H9 (cell line): ENCODE results near the gene SMIM9. TPM values are rescaled to one million over a fixed set of nuclear protein-coding genes. Genes with fewer than 3 reads are reported as not detected.

Experiments used
- DNase-seq: peaks from one replicate; pipeline ENCODE4 v3.0.0-alpha.2; 2017
- H2AFZ ChIP-seq: one replicate; pipeline ENCODE4 v1.6.1; 2013; ENCODE audit warnings: mild to moderate bottlenecking, low read length, control low read depth, moderate library complexity
- H2AK5ac ChIP-seq: 2 replicates; pipeline ENCODE4 v1.6.1; 2013; ENCODE audit warnings: low read length, control low read depth, mixed read lengths; ENCODE audit not compliant: insufficient read length
- H2BK120ac ChIP-seq: one replicate; pipeline ENCODE4 v1.6.1; 2013; ENCODE audit warnings: low read depth, mild to moderate bottlenecking, low read length, control low read depth, inconsistent platforms; ENCODE audit not compliant: poor library complexity, severe bottlenecking
- H2BK12ac ChIP-seq: 2 replicates; pipeline ENCODE4 v1.6.1; 2013; ENCODE audit warnings: low read length, control low read depth, mixed read lengths, low read depth; ENCODE audit not compliant: insufficient read length
- H2BK15ac ChIP-seq: 2 replicates; pipeline ENCODE4 v1.6.1; 2013; ENCODE audit warnings: low read depth, low read length, control low read depth
- H2BK20ac ChIP-seq: one replicate; pipeline ENCODE4 v1.6.1; 2013; ENCODE audit warnings: low read depth, mild to moderate bottlenecking, low read length, control low read depth, inconsistent platforms; ENCODE audit not compliant: poor library complexity, severe bottlenecking
- H2BK5ac ChIP-seq: 2 replicates; pipeline ENCODE4 v1.6.1; 2013; ENCODE audit warnings: low read length, control low read depth, mixed read lengths; ENCODE audit not compliant: insufficient read length
- H3K14ac ChIP-seq: 2 replicates; pipeline ENCODE4 v1.6.1; 2013; ENCODE audit warnings: low read length, control low read depth; ENCODE audit not compliant: insufficient read depth
- H3K18ac ChIP-seq: 2 replicates; pipeline ENCODE4 v1.6.1; 2013; ENCODE audit warnings: low read depth, mild to moderate bottlenecking, mixed read lengths, low read length, control low read depth; ENCODE audit not compliant: insufficient read length
- H3K23ac ChIP-seq: 2 replicates; pipeline ENCODE4 v1.6.1; 2013; ENCODE audit warnings: low read length, control low read depth, mixed read lengths, low read depth; ENCODE audit not compliant: insufficient read length
- H3K23me2 ChIP-seq: 2 replicates; pipeline ENCODE4 v1.6.1; 2013; ENCODE audit warnings: low read depth, mild to moderate bottlenecking, mixed read lengths, low read length, control low read depth; ENCODE audit not compliant: insufficient read length, poor library complexity, severe bottlenecking
- H3K27ac ChIP-seq: 2 replicates; pipeline ENCODE4 v1.5.1; 2013; ENCODE audit warnings: low read length, control low read depth, mixed read lengths, low read depth; ENCODE audit not compliant: insufficient read length
- H3K27me3 ChIP-seq: 2 replicates; pipeline ENCODE4 v1.6.1; 2013; ENCODE audit warnings: low read length, control low read depth, inconsistent platforms; ENCODE audit not compliant: insufficient read depth
- H3K4ac ChIP-seq: 2 replicates; pipeline ENCODE4 v1.6.1; 2013; ENCODE audit warnings: low read depth, mild to moderate bottlenecking, control low read depth, inconsistent platforms, low read length, moderate library complexity
- H3K4me1 ChIP-seq: 2 replicates; pipeline ENCODE4 v1.6.1; 2013; ENCODE audit warnings: low read length, control low read depth, inconsistent platforms; ENCODE audit not compliant: insufficient read depth
- H3K4me2 ChIP-seq: 2 replicates; pipeline ENCODE4 v1.6.1; 2013; ENCODE audit warnings: low read length, control low read depth, mixed read lengths; ENCODE audit not compliant: insufficient read length, insufficient read depth
- H3K56ac ChIP-seq: 2 replicates; pipeline ENCODE4 v1.6.1; 2013; ENCODE audit warnings: low read depth, mild to moderate bottlenecking, mixed read lengths, low read length, control low read depth; ENCODE audit not compliant: insufficient read length
- H3K79me1 ChIP-seq: 2 replicates; pipeline ENCODE4 v1.6.1; 2013; ENCODE audit warnings: low read depth, mild to moderate bottlenecking, moderate library complexity, low read length, control low read depth, inconsistent platforms; ENCODE audit not compliant: insufficient read depth, poor library complexity, severe bottlenecking
- H3K79me2 ChIP-seq: 2 replicates; pipeline ENCODE4 v1.6.1; 2013; ENCODE audit warnings: low read length, control low read depth, inconsistent platforms; ENCODE audit not compliant: insufficient read depth
- H3K9ac ChIP-seq: 2 replicates; pipeline ENCODE4 v1.6.1; 2013; ENCODE audit warnings: low read length, control low read depth, mixed read lengths; ENCODE audit not compliant: insufficient read length; ENCODE audit errors: extremely low read depth
- H3K9me3 ChIP-seq: one replicate; pipeline ENCODE4 v1.6.1; 2013; ENCODE audit warnings: low read depth, low read length, inconsistent platforms; ENCODE audit not compliant: control insufficient read depth
- H3T11ph ChIP-seq: one replicate; pipeline ENCODE4 v1.6.1; 2013; ENCODE audit warnings: mild to moderate bottlenecking, low read length, control low read depth, inconsistent platforms
- H4K20me1 ChIP-seq: one replicate; pipeline ENCODE4 v1.6.1; 2013; ENCODE audit not compliant: control insufficient read depth, insufficient read length, insufficient read depth
- H4K5ac ChIP-seq: 2 replicates; pipeline ENCODE4 v1.6.1; 2013; ENCODE audit warnings: low read depth, mild to moderate bottlenecking, mixed read lengths, low read length, control low read depth; ENCODE audit not compliant: insufficient read length
- H4K8ac ChIP-seq: replicated peaks from 2 replicates; pipeline ENCODE4 v1.6.1; 2013; ENCODE audit warnings: low read length, control low read depth, mixed read lengths, low read depth; ENCODE audit not compliant: insufficient read length
- H4K91ac ChIP-seq: 2 replicates; pipeline ENCODE4 v1.6.1; 2013; ENCODE audit warnings: low read depth, mild to moderate bottlenecking, moderate library complexity, mixed read lengths, low read length, control low read depth; ENCODE audit not compliant: insufficient read length
- H3K27ac Mint-ChIP-seq, 3 experiments: 2 replicates in 2 of 3; 3 replicates in 1 of 3; pipeline ENCODE4 v1.8.0; 2020 to 2021; ENCODE audit warnings: mixed read lengths in 3 of 3, mild to moderate bottlenecking in 1 of 3, moderate library complexity in 1 of 3
- H3K27me3 Mint-ChIP-seq: 2 replicates; pipeline ENCODE4 v1.8.0; 2021; ENCODE audit warnings: low read depth, mild to moderate bottlenecking, moderate library complexity, mixed read lengths
- H3K36me3 Mint-ChIP-seq, 3 experiments: 2 replicates in 2 of 3; 3 replicates in 1 of 3; pipeline ENCODE4 v1.8.0; 2020 to 2021; ENCODE audit warnings: low read depth in 3 of 3, mixed read lengths in 3 of 3; ENCODE audit not compliant: insufficient read depth in 1 of 3
- H3K4me1 Mint-ChIP-seq, 2 experiments: 2 replicates each; pipeline ENCODE4 v1.8.0; 2020; ENCODE audit warnings: mixed read lengths in 2 of 2
- H3K4me3 Mint-ChIP-seq, 2 experiments: 2 replicates in 1 of 2; 3 replicates in 1 of 2; pipeline ENCODE4 v1.8.0; 2020 to 2021; ENCODE audit warnings: mild to moderate bottlenecking in 2 of 2, mixed read lengths in 2 of 2, moderate library complexity in 1 of 2
- H3K9me3 Mint-ChIP-seq, 2 experiments: 2 replicates in 1 of 2; 3 replicates in 1 of 2; pipeline ENCODE4 v1.8.0; 2020; ENCODE audit warnings: mild to moderate bottlenecking in 2 of 2, mixed read lengths in 2 of 2, moderate library complexity in 1 of 2
- CTCF ChIP-seq: fragments of 200-600 bp; sonication (generic); conservative IDR thresholded peaks from 3 replicates; pipeline ENCODE4 v1.8.0; 2021; ENCODE audit warnings: antibody characterized with exemption, mild to moderate bottlenecking
- WGBS: extraction: QIAGEN DNeasy Blood & Tissue Kit; methylation state at CpG from one replicate; pipeline ENCODE4 v1.1.7; 2013; ENCODE audit warnings: missing lambda C conversion rate, low lambda C conversion rate, mixed read lengths; ENCODE audit not compliant: insufficient read length; ENCODE audit errors: extremely low coverage; 5-methylcytosine and 5-hydroxymethylcytosine counted together
- total RNA-seq: library from RNA; stranded (reverse); gene quantifications from 2 replicates; pipeline ENCODE4 v1.2.1, GENCODE V29; 2021

Gene SMIM9
- total RNA-seq, 1 experiment from 2014 or later: not detected

GRCh38 chrX:154784149-154784995 lies 50.1 kb downstream of the SMIM9 start:
- peaks cover 71 to 78% of the 10 kb centered on the region in 2 experiments for H3K9me3 Mint-ChIP-seq

More at GRCh38 chrX:154784149-154784995, 50.1 kb downstream of the SMIM9 start:
- peaks cover 43% of the 10 kb centered on the region for H3K9me3 ChIP-seq
- H3K79me2 ChIP-seq: no peaks in the 10 kb centered on the region
- no peaks in the 10 kb centered on the region for H3K79me1 ChIP-seq
- Mint-ChIP-seq H3K27ac (peak overlapping the region in 1 of 3 experiments; percentile 60; a peak in 1 of 7 replicates), H3K4me1 (peaks cover 7% of the 10 kb centered on the region in 2 experiments; a peak in 2 of 4 replicates), H3K4me3 (no peak overlapping the region), H3K36me3 (peaks cover 5 to 48% (median 13%) of the 10 kb centered on the region in 3 experiments; a peak in 6 of 7 replicates), H3K27me3 (no peaks in the 10 kb centered on the region)
- H3K4ac ChIP-seq: no peak overlapping the region
- no CpG with 5 or more reads among the region's 13 CpGs for WGBS
- H4K20me1 ChIP-seq: no peaks in the 10 kb centered on the region
- no peaks in the 10 kb centered on the region for H3K4me1 ChIP-seq
- no peaks in the 10 kb centered on the region for H3K27me3 ChIP-seq
- H2BK120ac ChIP-seq: no peak overlapping the region
- H3K4me2 ChIP-seq: no peak overlapping the region
- no peak overlapping the region for H4K5ac ChIP-seq
- no peak overlapping the region for H2BK15ac ChIP-seq
- H2BK20ac ChIP-seq: no peak overlapping the region
- no peak overlapping the region for H2AFZ ChIP-seq
- H2BK5ac ChIP-seq: no peak overlapping the region
- no peaks in the 10 kb centered on the region for H3K23me2 ChIP-seq
- H3K56ac ChIP-seq: no peak overlapping the region
- H2AK5ac ChIP-seq: no peak overlapping the region
- no peak overlapping the region for H4K91ac ChIP-seq
- no peak for DNase-seq
- no peak overlapping the region for H3K14ac ChIP-seq
- H3T11ph ChIP-seq: no peak overlapping the region
- H2BK12ac ChIP-seq: no peak overlapping the region
- no peak overlapping the region for H3K23ac ChIP-seq
- H3K27ac ChIP-seq: no peak overlapping the region
- H4K8ac ChIP-seq: no peak overlapping the region
- no peak overlapping the region for H3K18ac ChIP-seq
- no peak overlapping the region for H3K9ac ChIP-seq
- TF ChIP-seq CTCF: no peak
